Activated T-cell treated with anti-CD3 and anti-CD28 coated beads for 48 hours (primary cell): ENCODE results near the gene GARIN3.
"Not testable (repeated sequence)": the region's sequence is repeated elsewhere in the genome, so short reads cannot be mapped to it uniquely, and the experiment has no call there.

ENCODE experiments used
- DNase-seq: peaks from one replicate; pipeline ENCODE4 v3.0.0-alpha.2; 2020; ENCODE audit warnings: low read depth

The GARIN3 gene

DNA sequence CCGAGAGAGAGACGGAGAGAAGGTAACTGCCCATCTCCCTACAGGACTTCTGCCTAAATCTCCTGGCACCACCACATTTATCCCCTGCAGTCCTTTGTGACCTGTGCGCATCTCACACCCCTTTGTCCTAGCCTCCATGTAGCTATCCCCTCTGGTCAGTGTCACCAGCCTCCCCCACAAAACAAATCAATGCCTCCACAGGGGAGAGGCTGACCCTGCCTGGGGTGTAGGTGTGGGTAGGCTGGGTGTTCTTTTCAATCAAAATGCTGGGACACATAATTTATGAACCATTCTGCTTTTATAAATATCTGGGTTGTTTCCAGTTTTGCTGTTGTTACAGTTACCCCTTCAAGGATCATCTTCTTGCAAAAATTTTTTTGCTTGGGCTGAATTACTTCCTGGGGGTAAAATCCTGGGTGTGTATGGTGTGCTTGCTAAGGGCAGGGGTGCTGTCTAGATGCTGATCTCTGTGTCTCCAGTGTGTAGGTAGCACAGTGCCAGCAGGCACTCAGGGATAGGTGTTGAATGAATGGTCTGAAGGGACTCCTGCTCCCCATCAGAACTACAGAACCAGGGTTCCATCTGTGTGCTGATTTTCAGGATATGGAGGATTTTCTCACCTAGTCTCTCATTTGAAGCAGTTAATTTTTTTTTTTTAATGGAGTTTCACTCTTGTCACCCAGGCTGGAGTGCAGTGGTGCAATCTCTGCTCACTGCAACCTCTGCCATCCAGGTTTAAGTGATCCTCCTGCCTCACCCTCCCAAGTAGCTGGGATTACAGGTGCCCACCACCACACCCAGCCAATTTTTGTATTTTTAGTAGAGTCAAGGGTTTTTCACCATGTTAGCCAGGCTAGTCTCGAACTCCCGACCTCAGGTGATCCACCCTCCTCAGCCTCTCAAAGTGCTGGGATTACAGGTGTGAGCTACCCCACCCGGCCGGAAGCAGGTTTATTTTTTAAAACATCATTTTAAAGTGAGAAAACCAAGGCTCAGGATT lies at the start of gene GARIN3:
Gene GARIN3, minus strand, starts transcription at position 51 of the 1,000 bp plus-strand sequence. CDS start 96 bp downstream, outside the sequence.
- no peak for DNase-seq

DNA sequence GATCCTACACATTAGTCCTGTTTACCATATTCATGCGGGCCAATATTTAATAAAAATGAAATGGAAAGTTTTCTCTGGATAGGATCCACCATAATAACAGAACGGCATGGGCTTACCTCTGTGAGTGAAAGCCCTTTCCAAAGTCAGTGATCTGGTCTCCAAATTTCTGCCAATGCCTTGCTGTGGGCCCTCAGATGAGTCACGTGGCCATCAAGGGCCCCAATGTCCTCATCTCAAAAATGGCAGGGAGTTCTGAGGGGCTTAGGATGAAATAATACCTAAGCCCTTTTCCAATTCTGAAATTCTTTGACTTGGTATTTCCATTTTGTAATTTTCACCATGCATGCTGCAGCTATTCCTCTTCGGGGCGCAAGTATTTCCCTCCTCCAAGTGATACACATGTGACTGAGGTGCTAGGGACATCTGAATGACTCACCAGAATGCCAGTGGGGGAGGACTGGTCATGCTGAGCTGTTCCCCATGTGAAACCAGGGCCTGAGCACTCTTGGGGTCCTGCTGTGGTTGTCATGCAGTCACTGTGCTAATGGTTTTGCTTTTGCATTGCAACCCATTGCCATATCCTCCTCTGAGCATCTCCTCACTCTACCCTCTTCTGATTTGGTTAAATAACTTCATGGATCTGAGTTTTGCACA lies 49.6 kb upstream of the GARIN3 start:
- DNase-seq: no peak

DNA sequence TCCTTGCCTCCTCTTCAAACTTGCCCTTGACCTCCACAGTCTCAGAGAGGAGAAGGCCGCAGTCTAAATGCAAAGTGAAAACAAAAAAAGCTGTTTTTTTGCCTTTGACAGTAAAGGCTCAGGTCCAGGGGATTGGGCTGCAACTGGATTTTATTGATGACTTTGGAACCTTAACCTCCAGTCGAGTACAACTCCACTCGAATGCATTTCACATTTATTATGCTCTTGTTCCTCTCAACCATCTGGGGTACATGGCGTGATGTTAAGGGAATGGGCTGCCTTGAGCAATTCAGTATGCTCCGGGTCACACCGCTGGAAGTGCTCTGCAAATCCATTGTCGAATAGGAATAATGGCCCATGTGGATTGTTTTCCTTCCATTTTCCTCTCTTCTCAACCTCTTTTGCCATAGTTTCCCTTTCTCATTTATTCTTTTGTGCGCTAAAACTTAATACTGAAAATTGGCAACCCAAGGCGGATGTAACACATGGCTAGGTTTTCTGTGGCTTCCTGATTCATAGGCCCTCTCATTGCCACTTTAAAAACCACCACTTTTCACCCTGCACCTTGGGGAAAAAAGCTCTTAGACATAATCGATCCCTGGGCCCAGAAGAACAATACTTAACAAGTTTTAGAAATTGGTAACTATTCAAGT lies 48.9 kb upstream of the GARIN3 start:
- DNase-seq: no peak

DNA sequence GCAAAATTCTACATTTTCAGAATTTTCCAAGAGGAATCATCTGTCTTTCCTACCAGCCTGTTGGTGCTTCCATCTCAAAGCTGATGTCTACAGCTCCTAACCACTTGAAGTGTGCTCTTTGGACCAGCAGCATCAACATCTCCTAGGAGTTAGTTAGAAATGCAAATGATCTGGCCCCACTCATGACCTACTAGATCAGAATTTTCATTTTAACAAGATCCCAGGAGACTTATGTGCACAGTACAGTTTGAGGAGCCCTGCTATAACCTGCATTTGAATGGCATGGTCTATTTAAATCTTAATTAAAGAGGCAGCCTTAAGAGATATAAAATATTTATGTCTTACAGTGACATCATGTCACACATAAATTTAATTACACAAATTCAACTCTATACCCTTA lies 48.4 kb upstream of the GARIN3 start:
- no peak for DNase-seq

DNA sequence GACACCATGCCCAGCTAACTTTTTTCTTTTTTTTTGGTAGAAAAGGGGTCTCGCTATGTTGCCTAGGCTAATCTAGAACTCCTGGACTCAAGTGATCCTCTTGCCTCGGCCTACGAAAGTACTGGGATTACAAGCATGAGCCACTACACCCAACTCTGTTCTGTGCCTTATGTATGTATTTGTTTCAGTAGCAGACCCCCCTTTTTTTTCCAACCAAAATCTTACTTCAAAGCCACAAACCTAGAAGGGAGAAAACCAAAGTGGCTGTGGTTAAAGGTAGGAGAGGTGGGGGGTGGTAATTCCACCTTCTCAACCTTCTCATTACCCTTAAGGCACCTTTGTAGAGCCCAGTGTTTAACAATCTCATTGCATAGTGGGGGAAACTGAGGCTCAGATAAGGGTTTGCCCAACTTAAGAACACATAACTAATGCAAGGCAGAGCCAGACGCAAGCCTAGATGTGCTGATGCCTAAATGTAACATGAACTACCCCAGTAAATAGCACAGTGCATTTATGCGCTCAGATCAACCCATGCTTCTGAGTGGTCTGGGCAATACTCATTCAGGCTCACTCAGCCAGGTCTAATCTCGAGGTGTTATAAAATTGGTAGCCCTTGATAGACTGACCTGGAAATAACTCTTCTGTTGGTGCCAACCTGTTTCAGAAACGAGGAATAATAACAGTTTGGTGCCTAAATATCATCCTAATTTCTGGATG lies 47.6 kb upstream of the GARIN3 start:
- no peak for DNase-seq

DNA sequence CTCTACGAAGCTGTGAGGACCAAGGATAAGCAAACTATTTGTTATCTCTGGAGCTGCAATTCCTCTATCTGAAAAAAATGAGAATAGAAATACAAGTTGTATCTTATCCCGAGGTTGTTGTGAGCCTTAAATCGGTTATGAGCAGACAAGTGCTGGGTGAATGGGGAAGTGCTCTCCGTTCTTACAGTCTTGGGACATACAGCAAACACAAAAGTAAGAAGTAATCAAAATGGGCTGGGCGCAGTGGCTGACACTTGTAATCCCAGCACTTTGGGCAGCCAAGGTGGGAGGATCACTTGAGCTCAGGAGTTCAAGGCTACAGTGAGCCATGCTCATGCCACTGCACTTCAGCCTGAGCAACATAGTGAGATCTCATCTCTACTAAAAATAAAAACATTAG lies 46.2 kb upstream of the GARIN3 start:
- no peak for DNase-seq

DNA sequence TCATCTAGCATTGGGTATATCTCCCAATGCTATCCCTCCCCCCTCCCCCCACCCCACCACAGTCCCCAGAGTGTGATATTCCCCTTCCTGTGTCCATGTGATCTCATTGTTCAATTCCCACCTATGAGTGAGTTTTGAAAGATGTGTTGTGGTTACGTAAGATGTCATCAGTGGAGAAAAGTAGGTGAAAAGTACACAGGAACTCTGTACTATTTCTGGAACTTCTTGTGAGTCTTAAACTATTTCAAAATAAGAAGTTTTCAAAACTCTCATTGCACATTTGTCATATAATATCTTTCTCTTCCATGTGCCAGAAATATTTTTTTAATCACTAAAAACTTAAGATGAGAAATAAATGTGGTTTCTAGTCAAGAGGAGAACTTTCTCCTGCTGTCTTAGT lies 44.6 kb upstream of the GARIN3 start:
- DNase-seq: not testable (repeated sequence)

DNA sequence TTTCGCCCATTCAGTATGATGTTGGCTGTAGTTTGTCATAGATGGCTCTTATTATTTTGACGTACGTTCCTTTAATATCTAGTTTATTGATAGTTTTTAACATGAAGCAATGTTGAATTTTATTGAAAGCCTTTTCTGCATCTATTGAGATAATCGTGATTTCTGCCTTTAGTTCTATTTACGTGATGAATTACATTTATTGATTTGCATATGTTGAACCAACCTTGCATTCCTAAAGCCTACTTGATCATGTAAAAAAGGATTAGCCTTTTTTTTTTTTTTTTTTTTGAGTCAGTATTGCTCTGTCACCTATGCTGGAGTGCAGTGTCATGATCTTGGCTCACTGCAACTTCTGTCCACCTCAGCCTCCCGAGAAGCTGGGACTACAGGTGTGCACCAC lies 39.6 kb upstream of the GARIN3 start:
- DNase-seq: no peak

DNA sequence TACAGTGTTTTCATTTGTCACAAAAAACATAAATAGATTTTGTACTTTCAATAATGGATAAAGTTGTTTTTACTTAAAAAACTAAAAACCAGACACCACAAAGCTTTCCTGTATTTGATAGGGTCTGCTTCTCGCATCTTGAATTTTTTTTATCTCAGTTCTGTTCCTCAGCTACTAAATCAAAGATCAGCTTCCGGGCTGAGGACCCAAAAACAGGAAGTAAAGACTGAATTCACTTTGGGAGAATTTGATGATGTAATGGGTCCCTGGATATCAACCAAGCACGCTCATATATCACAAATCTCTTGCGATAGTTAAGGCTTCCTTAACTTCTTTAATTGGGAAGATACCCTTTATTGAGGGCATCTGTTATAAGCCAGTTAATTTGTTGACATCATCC lies 38.7 kb upstream of the GARIN3 start:
- no peak for DNase-seq

DNA sequence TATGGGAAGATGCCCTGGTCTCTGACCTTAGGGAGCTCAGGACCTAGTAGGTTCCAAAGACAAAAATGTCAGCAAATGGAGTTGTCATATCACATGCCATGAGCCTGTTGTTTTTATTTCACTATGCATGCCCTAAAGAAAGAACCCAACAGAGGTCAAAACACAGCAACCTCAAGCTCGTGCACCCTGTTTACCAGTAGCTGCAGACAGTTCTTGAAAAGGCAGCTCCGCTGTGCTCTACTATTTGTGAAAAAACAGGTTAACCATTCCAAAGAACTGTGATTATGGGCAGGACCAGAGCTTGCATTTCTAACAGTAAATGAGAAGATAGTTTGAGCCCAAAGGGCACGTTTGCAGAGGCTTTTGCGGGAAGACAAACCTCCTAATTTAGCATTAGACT lies 37.4 kb upstream of the GARIN3 start:
- DNase-seq: no peak

DNA sequence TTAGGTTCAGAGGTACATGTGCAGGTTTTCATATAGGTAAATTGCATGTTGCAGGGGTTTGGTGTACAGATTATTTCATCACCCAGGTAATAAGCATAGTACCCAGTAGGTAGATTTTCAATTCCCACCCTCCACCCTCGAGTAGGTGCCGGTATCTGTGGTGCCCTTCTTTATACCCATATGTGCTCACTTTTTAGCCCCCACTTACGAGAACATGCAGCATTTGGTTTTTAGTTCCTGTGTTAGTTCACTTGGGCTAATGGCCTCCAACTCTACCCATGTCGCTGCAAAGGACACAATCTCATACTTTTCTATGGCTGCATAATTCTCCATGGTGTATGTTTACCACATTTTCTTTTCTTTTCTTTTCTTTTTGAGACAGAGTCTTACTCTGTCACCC lies 35.8 kb upstream of the GARIN3 start:
- no peak for DNase-seq

DNA sequence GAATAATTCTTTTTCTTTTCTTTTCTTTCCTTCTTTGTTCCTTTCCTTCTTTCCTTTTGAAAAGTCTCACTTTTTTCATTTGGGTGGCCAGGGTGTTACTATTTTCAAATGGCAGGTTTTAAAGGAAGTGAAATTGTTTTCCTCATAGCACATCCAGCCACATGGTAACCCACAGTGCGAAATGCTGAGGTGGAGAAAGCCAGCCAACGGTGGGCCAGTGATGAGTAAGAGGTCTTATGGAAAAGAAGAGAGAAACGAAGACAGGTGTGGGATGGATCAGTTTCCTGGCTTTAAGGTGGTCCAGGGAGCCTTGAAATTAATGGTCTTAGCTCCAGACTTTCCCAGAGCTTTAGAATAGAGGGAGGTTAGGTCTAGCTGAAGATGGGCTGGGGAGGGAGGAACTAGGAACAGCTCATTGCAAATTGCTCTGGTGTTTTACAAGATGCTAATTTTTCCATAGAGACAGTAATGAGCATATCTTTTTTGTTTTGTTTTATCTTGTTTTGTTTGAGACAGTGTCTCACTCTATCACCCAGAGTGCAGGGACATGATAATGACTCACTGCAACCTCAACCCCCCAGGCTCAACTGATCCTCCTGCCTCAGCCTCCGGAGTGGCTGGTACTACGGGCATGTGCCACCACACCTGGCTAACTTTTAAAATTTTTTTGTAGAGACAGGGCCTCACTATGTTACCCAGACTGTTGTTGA lies 32.4 kb upstream of the GARIN3 start:
- DNase-seq: no peak

DNA sequence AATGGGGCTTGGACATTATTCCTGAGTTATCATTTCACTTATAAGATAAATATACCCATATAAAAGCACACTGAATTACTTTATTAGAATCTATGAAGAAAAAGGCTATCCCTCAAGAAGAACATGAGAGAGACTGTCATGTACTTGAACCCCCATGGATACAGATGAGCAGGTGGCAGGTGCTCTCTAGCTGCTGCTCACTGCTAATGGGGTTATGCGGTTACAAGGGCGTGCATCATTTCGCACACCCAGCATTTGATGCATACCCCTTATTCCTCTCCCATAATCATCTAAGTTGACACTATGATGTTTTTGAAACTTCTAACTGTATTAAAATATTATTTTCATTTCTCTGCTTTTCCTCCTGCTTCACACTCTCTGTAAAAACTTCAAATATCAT lies 31.0 kb upstream of the GARIN3 start:
- DNase-seq: no peak

DNA sequence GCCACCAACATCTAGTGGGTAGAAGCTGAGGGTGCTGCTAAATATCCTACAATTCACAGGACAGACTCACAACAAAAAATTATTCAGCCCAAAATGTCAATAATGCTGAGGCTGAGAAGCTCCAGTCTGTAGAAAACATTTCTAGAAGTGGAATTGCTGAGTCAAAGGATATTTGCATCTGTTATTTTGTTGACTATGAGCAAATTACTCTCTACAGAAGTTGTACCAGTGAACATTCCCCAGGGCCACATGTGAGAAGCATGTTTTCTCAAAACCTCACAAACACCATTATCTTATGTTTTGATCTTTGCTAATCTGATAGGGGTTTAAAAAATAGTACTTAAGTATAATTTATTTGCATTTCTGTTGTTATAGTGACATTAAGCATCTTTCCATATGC lies 30.0 kb upstream of the GARIN3 start:
- no peak for DNase-seq

DNA sequence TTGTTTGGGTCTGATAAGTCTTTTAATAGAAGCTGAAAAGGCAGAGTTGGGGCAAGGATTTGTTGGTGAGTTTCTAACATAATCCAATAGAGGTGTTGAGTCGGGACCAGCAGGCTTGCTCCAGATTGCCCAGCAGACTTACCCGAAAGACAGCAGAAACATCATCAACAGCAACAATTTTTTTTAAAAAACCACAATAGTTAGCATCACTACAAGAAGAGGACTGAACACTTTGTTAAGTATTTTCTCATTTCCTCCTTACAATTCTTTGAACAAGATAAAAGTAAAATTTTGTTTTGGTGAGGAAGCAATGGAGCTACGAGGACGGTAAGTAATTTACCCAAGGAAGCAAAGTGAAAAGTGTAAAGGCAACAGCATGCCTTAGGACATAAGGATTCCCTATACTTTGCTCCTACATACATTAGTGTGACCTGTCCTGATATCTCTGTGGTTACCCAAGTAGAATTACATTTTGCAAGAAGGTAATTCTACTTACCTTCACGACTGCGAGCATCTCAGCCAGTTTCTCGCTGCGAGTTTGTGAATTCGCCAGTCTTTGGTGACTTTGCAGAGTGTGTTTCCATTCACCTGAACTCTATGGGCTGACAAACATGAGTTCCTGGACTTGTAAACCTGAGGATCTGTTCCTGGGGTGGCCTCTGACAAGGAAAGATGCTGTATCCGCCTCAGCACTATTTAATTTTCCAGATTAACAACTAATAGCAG lies 27.8 kb upstream of the GARIN3 start:
- DNase-seq: no peak

DNA sequence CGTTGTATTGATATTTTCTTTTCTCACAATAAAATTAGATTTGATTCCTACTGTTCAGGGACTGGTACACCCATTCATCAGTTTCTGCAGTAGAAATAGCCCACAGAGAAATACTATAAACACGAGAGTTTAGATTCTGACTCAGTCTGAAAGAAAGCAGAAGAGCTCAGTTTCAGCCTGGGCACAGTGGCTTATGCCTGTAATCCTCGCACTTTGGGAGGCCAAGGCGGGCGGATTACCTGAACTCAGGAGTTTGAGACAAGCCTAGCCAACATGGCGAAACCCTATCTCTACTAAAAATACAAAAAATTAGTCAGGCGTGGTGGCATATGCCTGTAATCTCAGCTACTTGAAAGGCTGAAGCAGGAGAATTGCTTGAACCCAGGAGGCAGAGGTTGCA lies 23.2 kb upstream of the GARIN3 start:
- no peak for DNase-seq

DNA sequence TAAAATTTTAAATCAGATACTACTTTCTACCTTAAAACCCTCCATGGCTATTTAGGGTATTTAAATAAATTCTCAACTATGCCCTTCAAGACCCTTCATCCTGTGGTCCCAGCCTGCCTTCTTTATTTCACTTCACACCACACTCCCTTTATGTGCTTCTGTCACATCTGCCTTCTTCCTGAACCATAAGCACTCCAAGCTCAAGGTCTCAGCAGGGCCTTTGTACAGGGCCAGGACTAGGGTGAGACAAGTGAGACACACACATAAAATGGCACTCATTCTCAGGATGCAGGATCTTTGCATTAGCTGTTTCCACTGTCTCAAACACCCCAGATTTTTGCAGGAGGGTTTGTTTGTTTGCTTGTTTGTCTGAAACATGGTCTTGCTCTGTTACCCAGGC lies 22.2 kb upstream of the GARIN3 start:
- DNase-seq: no peak

DNA sequence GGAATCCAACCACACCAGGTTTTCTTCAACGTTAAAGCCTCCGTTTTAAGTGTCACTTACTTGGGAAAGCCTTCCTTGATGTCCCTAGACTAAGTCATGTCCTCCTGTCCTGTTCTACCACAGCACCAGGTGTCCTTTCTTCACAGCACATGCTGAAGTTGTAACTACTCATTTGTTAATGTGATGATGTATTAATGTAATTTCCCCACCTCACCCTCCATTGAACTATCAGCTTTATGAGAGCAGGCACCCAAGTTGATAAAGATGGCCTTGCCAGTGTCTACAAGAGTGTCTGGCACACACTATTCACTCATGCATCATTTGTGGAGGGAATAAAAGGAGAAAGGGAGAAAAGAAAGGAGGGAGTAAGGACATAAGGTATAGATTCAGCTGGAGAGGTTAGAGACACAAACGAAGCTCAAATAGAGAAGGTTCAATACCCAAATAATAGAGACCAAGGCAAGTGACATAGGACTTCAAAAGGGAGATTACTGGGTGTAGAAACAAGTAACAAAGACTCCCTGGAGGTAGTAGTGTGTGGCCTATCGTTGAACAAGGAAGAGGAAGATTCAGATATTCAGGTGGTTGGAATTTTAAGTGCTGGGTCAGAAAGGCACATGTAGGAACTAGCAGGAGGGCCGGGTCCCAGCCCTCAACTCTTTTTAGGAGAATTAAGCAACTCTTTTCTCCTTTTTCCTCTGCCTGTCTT lies 21.1 kb upstream of the GARIN3 start:
- DNase-seq: no peak

DNA sequence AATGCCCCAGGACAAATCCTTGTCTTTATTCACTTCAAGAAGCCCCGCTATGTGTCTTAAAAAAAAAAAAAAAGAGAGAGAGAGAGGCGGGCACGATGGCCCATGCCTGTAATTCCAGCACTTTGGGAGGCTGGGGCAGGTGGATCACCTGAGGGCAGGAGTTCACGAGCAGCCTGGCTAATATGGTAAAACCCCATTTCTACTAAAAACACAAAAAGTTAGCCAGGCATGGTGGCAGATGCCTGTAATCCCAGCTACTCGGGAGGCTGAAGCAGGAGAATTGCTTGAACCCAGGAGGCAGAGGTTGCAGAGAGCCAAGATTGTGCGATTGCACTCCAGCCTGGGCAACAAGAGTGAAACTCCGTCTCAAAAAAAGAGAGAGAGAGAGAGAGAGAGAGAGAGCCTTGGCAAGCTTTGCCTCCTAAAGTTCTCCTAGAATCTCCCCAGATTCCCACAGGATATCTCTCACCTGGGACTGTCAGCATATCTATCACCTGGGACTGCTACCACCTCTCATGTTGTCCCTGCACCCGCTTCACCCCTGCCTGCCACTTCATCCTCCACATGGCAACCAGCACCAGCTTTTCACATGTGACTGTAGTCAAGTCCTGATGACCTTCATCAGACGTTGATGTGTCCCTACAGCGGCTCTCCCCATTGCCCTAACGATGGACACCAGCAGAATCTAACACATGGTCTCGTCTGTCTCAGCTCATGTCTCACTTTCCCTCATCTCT lies 20.4 kb upstream of the GARIN3 start:
- DNase-seq: no peak

DNA sequence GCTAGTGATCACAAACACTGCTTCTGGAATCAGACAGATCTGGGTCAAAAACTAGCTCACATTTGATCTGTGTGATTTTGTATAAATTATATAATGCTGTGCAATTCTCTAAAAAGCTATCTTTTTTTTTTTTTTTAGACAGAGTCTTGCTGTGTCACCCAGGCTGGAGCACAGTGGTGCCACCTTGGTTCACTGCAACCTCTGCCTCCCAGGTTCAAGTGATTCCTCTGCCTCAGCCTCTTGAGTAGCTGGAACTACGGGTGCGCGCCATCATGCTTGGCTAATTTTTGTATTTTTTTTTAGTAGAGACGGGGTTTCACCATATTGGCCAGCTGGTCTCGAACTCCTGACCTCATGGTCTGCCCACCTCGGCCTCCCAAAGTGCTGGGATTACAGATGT lies 19.1 kb upstream of the GARIN3 start:
- not testable (repeated sequence) for DNase-seq
